Upper lobe of right lung (tissue), 1 donor: Measurements from ENCODE around the gene EDEM3. TPM values are rescaled to one million over a fixed set of nuclear protein-coding genes. Genes with fewer than 3 reads are reported as not detected.
"Not testable (repeated sequence)": the region's sequence is repeated elsewhere in the genome, so short reads cannot be mapped to it uniquely, and the experiment has no call there.

Source experiments
- ATAC-seq: fragments of 200-7000 bp; cut with Tn5 transposase; one replicate; pipeline ENCODE4 v1.9.1; 2020; ENCODE audit warnings: mild to moderate bottlenecking, moderate library complexity
- DNase-seq: peaks from one replicate; pipeline ENCODE4 v3.0.0-alpha.2; 2020
- H3K27ac ChIP-seq: fragments of 200-600 bp; one replicate; pipeline ENCODE4 v1.8.0; 2022
- H3K27me3 ChIP-seq: fragments of 200-600 bp; one replicate; pipeline ENCODE4 v1.8.0; 2022; ENCODE audit warnings: mild to moderate bottlenecking
- H3K36me3 ChIP-seq: fragments of 200-600 bp; one replicate; pipeline ENCODE4 v1.8.0; 2022
- H3K4me1 ChIP-seq: fragments of 200-600 bp; one replicate; pipeline ENCODE4 v1.8.0; 2022
- H3K4me3 ChIP-seq: fragments of 200-600 bp; one replicate; pipeline ENCODE4 v1.8.0; 2022; ENCODE audit warnings: mild to moderate bottlenecking
- H3K9me3 ChIP-seq: fragments of 200-600 bp; one replicate; pipeline ENCODE4 v1.8.0; 2022
- intact Hi-C: fragments of 100-400 bp; cut with DNase I; formaldehyde crosslinking; loops from one replicate; pipeline ENCODE4 v1.11.0; 2022
- total RNA-seq: library from RNA; stranded (reverse); fragmentation: NEBNext Ultra II Directional; extraction: Animal tissue kit (Norgen Biotek cat#: 25700); gene quantifications from one replicate; pipeline ENCODE4 v1.2.1, GENCODE V29; 2021
- TF ChIP-seq, protein P1 (sequence below): fragments of 200-600 bp; IDR thresholded peaks from one replicate; pipeline ENCODE4 v1.8.0; 2022; ENCODE audit warnings: antibody characterized with exemption
- donor health status: DM: no; HTN: yes; CAD: no; lungs with severe emphysema.

The EDEM3 gene
- total RNA-seq, 1 donor from 2014 or later, result 43.6 TPM

DNA sequence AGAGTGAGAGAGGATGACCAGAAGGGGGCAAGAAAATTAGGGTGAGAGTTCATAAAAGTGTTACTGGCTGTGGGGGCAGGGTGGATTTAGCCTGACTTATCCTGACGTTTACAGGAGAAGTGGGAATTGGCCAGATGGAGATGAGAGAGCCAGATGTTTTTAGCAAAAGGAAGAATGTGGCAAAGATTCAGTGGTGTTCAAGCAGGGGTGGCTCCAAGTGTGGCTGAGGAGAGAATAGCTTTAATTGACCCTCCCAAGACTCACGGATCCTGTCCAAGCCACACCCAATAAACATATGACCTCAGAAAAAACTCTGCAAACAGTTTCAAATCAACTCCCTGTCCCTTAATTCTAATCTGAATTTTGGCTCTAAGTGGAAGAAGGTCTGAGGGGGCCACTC lies 35.2 kb upstream of the EDEM3 start:
- intact Hi-C loops, result no loop called here
- ATAC-seq, result no peak
- no peak for DNase-seq
- Histone ChIP-seq H3K36me3 (no peaks in the 10 kb centered on the region), H3K4me1 (peaks cover 7% of the 10 kb centered on the region), H3K27me3 (no peaks in the 10 kb centered on the region), H3K9me3 (peaks cover 1% of the 10 kb centered on the region), H3K27ac (no peak overlapping the region), H3K4me3 (no peak overlapping the region)
- TF ChIP-seq, protein P1, sequence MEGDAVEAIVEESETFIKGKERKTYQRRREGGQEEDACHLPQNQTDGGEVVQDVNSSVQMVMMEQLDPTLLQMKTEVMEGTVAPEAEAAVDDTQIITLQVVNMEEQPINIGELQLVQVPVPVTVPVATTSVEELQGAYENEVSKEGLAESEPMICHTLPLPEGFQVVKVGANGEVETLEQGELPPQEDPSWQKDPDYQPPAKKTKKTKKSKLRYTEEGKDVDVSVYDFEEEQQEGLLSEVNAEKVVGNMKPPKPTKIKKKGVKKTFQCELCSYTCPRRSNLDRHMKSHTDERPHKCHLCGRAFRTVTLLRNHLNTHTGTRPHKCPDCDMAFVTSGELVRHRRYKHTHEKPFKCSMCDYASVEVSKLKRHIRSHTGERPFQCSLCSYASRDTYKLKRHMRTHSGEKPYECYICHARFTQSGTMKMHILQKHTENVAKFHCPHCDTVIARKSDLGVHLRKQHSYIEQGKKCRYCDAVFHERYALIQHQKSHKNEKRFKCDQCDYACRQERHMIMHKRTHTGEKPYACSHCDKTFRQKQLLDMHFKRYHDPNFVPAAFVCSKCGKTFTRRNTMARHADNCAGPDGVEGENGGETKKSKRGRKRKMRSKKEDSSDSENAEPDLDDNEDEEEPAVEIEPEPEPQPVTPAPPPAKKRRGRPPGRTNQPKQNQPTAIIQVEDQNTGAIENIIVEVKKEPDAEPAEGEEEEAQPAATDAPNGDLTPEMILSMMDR, result no peak

DNA sequence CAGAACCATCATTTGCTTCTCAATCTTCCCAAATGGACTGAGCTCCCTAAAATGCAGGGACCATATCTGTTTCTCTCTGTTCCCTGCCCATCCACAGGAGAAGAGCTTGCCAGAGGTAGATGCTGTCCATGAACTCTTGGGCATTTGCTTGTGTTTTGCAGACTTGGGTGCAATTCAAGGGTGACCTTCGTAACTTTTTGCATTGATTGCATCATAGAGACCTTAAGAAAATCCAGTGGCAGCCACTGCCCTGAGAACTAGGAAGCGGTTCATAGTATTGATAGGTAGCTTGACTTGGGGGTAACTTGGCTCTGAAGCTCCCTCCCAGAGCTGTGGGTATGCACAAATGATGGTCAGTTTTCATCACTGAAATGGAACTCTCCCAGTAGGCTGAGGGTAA lies 34.3 kb upstream of the EDEM3 start:
- no peak overlapping the region for H3K4me3 ChIP-seq
- intact Hi-C loops, result no loop called here

DNA sequence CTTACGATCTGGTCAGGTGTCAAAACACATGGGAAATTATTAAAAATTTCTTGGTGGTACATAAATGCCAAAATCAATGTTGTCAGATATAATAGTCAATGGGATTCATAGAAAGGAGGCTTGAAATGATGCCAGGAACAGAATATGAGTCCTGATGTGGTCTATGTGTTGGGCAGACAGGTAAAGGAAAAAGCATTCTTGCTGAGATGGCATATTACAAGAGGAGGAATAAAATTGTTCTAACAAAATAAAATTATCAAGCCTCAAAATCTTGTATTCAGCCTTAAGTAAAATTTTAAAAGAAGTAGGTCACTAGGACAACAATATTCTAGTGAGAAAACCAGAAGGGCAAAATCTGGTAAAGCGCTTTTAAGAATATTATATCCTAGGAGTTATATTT lies 30.9 kb upstream of the EDEM3 start:
- DNase-seq (no peak), ATAC-seq (no peak)
- no peaks in the 10 kb centered on the region for H3K4me1 ChIP-seq
- H3K27me3 ChIP-seq, result no peaks in the 10 kb centered on the region
- no peaks in the 10 kb centered on the region for H3K36me3 ChIP-seq
- H3K4me3 ChIP-seq, result no peak overlapping the region
- TF ChIP-seq, protein P1, result no peak
- H3K9me3 ChIP-seq, result peaks cover 14% of the 10 kb centered on the region
- intact Hi-C loops, result no loop called here
- H3K27ac ChIP-seq, result no peak overlapping the region

More for the DNA sequence above, 34.3 kb upstream of the EDEM3 start:
- no peak overlapping the region for H3K27ac ChIP-seq
- H3K9me3 ChIP-seq, result peaks cover 9% of the 10 kb centered on the region
- H3K36me3 ChIP-seq, result no peaks in the 10 kb centered on the region
- ATAC-seq (no peak), DNase-seq (no peak)
- no peaks in the 10 kb centered on the region for H3K27me3 ChIP-seq
- peaks cover 7% of the 10 kb centered on the region for H3K4me1 ChIP-seq
- TF ChIP-seq, protein P1, result no peak

DNA sequence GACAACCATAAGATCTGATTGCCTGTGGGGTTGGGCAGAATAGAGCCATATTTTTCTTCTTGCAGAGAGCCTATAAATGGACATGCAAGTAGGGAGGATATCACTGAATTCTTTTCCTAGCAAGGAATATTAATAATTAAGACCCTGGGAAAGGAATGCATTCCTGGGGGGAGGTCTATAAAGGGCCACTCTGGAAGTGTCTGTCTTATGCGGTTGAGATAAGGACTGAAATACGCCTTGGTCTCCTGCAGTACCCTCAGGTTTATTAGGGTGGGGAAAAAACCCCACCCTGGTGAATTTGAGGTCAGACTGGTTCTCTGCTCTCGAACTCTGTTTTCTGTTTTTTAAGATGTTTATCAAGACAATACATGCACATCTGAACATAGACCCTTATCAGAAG lies 29.1 kb upstream of the EDEM3 start:
- H3K4me3 ChIP-seq, DNase-seq, ATAC-seq, intact Hi-C loops, H3K27ac ChIP-seq, H3K4me1 ChIP-seq, H3K27me3 ChIP-seq, H3K36me3 ChIP-seq: not testable (repeated sequence)
- H3K9me3 ChIP-seq, result peaks cover 14% of the 10 kb centered on the region

DNA sequence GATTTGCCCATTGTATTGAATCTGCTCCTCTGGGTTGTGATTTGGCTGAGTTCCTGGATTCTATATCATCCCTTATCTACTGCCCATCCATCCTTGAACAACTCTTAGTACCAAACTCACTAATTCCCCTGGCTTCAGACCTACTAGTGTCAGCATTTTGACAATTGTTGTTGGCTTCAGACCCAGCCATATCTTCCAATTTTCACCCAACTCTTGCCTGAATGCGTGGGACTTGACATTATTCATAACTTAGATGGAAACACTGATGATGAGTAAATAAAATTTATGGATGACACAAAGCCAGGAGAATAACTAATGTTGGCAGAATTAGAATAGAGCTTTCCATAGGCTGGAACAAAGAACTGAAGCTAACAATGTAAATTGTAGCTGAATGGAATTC lies 27.3 kb upstream of the EDEM3 start:
- TF ChIP-seq, protein P1, result no peak
- no peak overlapping the region for H3K4me3 ChIP-seq
- H3K4me1 ChIP-seq, result no peaks in the 10 kb centered on the region
- H3K36me3 ChIP-seq, result no peaks in the 10 kb centered on the region
- DNase-seq, result no peak
- H3K27me3 ChIP-seq, result no peaks in the 10 kb centered on the region
- intact Hi-C loops, result no loop called here
- no peak overlapping the region for H3K27ac ChIP-seq
- ATAC-seq, result no peak
- peaks cover 14% of the 10 kb centered on the region for H3K9me3 ChIP-seq

DNA sequence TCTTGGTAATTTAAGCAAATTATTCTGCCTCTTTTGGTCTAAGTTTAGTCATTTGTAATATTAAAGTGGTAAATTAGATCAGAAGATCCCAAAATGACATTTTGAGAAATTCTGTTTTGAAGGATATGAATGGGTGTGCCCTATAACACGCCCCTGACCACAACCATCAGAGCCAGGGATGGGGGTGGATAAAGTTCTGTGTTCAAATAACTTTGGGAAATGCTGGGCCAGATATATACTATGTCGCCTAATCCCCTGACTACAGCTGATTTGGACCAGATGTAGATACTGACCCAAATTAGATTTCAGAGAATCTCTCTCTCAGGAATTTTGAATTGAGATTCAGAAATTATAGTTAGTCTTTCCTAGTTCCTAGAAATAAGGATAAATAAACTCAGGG lies 21.2 kb upstream of the EDEM3 start:
- Histone ChIP-seq H3K27ac (no peak overlapping the region), H3K27me3 (no peaks in the 10 kb centered on the region), H3K4me3 (no peak overlapping the region), H3K4me1 (no peaks in the 10 kb centered on the region), H3K36me3 (no peaks in the 10 kb centered on the region), H3K9me3 (no peaks in the 10 kb centered on the region)
- intact Hi-C loops, result no loop called here
- no peak for DNase-seq
- no peak for ATAC-seq
- TF ChIP-seq, protein P1, result no peak
